HG02885 (cell line): ENCODE measurements around the gene NLRP6.
"Not testable (repeated sequence)": the region's sequence is repeated elsewhere in the genome, so short reads cannot be mapped to it uniquely, and the experiment has no call there.

Experiments used
- ATAC-seq: cut with Tn5 transposase; IDR thresholded peaks from one replicate; pipeline ENCODE4 v1.9.1; 2021; ENCODE audit warnings: mild to moderate bottlenecking; ENCODE audit not compliant: unreplicated experiment, poor library complexity

Gene NLRP6

DNA sequence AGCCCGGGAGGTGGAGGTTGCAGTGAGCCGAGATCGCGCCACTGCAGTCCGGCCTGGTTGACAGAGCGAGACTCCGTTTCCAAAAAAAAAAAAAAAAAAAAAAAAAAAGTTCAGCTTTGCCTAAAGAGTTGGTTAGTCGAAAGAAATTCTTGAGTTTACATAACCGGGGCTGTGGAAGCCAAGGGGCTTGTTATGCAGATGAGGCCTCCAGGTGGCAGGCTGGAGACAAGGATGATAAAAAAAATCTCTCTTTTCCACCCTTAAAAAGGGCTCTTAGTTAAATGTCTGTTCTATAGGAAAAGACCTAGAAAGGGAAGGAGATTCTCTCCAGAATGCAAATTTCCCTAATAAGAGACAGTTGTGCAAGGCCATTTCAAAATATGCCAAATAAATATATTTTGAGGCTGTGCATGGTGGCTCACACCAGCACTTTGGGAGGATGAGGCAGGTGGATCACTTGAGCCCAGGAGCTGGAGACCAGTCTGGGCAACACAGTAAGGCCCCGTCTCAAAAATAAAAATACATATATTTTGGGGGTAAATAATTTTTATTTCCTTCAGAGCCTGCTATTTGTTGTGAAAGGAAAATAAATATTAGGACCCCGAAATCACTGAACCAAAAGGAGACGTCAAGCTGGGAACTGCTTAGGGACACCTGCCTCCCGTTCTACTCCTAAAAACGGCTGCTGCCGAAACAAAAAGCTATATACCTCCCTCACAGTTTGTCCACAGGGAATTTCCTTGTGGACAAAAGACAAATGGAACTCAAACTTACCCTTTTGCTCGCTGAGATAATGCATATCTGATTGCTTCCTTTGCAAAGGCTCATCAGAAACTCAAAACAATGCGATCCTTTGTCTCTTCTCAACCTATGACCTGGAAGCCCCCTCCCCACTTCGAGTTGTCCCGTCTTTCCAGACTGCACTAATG, 27.0 kb downstream of the NLRP6 start:
- ATAC-seq, result no peak

DNA sequence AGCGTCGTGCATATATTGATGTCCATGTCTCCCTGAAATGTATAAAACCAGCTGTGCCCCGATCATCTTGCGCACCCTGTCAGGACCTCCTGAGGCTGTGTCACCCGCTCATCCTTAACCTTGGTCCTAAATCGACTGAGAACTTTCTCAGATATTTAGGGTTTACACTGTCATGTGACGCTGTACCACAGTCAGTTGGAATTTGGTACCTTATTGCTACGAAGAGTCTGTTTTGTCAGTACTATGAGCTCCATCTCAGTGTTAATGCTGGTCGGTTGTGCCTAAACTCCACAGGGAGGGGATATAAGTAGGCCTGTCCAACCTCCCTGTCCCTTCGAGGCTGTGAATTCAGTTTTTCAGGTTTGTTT, 27.6 kb downstream of the NLRP6 start:
- no peak for ATAC-seq

DNA sequence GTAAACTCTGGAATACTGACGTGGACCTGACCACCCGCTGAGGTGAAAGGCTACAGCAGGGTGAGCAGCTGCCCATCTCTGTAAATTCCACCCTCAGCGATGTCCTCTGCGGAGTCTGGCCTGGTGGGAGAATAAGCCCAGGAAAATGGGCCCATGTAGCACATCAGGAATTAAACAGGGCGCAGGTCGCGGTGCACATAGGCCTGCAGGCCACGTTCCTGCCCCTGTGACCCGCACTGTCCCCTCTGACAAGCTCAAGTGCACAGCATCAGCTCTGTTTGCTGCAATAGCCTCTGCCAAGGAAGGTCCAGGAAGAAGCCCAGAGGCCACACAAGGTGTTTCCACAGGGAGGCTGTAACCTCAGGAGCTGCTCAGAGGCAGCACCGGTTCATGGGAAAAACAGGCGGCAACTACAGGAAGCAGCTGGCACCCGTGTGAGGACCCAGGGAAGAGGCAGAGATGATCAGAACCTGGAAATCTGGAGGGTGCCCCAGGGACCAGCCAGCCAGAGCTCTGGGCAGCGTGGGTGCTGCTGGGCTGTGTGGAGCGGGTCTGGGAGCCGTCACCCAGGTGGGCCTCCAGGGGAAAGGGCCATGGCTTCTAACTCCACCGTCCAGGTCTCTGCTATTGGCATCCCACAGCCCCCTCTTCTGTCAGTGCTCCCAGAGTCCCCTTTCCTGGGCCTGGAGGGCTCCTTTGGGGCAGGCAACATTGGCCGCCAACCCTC, 28.6 kb downstream of the NLRP6 start:
- ATAC-seq, result no peak

DNA sequence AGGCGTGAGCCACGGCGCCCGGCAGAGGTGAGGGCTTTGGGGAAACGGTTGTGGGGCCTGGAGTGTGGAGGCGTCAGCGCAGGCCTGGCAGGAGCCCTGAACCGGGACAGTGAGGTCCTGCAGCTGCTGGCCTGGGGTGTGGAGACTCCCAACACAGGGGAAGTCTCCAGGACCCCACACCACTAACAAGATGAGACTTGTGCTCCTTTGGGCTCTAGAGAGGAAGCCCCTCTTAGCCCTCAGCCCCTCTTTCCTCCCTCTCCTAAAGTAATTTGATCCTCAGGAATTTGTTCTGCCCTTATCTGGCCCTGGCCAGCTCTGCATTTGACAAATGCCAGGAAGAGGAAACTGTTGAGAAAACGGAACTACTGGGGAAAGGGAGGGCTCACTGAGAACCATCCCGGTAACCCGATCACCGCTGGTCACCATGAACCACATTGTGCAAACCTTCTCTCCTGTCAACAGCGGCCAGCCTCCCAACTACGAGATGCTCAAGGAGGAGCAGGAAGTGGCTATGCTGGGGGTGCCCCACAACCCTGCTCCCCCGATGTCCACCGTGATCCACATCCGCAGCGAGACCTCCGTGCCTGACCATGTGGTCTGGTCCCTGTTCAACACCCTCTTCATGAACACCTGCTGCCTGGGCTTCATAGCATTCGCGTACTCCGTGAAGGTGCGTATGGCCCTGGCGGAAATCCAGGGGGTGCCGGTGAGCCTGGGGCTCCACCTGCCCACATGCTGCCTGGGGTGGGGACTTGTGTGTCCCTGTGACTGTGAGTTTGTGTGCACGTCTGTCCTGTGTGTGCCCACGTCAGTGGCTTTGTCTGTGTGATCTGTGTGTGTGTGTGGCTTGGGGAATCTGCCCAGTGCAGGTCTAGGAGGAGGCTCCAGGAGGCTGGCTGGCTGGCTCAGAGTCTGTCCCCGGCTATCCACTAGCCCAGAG, 29.8 kb downstream of the NLRP6 start, which contains the start of gene IFITM2:
IFITM2 (plus strand) TSS at position 51 of the 943 bp plus-strand sequence; CDS start at position 428, 377 bp downstream.
- ATAC-seq, result not testable (repeated sequence)

DNA sequence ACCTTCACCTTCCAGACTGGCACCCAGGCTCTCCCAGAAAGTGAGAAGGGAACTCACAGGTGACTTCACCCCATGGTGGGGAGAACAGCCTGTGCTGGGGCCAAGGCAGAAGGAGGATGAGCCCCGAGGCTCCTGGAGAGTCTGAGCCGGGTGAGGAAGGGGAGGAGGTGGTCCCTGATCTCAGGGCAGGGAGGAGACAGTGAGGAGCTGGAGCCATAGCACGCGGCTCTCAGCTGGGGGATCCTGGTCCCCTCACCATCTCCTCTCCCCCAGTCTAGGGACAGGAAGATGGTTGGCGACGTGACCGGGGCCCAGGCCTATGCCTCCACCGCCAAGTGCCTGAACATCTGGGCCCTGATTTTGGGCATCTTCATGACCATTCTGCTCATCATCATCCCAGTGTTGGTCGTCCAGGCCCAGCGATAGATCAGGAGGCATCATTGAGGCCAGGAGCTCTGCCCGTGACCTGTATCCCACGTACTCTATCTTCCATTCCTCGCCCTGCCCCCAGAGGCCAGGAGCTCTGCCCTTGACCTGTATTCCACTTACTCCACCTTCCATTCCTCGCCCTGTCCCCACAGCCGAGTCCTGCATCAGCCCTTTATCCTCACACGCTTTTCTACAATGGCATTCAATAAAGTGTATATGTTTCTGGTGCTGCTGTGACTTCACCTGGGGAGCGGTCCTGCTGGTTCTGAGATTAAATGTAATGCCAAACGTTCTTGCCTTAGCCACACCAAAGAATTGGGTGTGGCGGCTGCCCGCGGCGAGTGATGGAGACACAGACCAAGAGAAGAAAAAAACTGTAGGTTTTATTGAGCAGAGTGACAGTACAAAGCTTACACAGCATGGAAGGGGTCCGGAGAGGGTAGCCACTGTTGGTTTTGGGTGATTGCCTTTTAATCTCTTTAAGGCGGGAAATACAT, 30.8 kb downstream of the NLRP6 start:
- ATAC-seq, result not testable (repeated sequence)

DNA sequence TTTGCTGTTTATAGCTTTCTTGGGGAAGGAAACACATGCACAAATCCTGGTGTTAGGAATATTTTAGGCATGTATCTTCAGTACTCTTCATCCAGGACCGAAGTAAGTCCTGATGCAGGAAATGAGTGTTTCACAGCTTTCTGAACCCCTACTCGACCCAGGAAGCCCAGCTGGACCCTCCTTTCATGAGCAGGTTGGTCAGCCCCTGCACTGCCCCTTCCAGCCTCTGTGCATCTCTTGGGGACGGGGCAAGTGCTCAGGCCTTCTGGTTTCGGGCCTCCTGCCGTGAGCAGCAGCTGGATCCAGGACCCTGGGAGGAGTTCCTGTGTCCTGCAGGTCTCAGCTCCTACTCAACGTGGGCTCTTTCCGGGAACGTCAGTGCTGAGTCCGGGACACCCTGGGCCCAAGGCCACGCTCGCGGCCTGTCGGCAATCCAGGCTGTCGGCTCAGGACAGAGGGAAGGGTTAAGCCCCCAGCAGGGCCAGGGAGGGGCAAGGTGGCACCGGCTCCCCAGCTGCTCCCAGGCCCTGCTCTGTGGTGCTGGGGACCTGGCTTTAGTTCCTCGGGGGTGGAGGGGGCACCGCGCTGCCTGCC, 31.9 kb downstream of the NLRP6 start:
- not testable (repeated sequence) for ATAC-seq

DNA sequence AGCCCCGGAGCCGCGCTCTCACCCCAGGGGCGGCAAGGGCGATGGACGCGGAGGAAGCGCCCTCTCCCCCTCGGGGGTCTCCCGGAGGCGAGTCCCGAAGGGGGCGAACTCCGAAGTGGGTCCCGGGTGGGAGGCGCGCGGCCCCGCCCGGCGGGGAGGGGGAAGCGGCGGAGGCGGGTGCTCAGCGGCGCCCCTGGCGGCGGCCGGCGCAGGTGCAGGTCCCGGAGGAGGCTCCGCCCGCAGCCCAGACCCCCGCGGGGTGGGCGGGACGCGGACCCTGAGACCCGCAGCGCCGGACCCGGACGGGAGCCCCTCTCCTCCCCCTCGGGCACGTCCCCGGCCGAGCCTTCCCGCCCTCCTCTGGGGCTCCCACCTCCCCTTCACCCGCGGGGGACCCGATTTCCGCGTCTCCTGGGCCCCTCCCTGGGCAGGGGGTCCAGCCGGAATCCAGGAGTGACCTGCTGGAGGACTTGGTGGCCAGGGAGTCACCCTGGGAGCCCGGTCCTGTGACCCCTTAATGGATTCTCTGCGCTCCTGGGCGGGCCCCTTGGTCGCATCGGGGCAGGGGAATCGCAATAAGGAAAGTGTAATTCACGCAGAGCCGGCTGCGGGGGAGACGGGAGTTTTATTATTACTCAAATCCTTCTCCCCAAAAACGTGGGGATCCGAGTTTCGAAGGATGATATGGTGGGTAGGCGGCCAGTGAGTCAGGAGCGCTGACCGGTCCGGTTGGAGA, 33.0 kb downstream of the NLRP6 start:
- ATAC-seq, result peak; percentile 46

DNA sequence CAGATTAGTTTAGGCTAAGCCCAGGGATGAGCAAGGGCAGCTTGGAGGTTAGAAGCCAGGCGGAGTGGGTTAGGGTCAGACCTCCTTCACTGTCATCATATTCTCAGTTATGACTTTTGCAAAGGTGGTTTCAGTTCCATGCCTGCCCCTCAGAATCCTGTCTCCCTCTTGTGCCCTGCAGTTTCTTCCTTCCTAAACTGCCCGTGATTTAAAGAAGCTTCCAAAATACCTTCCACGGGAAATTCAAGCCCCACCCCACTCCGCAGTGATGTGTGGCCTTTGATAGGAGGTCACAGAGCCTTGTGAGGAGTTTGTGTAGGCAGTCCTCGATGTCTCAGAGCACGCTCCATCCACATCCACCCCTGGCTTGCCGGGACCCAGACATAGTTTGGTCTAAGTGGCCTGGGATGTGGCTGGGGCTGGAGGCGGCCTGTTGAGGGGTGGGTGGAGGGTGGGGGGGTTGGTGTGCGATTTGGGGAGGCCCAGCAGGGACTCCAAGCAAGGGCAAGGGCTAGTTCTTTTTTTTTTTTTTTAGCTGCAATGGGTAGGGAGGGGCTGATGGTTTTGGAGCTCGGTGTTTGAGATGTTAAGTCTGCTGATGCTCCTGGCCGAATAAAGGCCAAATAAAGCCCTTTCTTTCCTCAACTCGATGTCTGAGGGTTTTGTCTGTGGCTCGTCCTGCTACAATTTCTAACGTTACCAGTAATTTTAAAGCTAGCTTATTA, 34.0 kb downstream of the NLRP6 start:
- ATAC-seq, result no peak

DNA sequence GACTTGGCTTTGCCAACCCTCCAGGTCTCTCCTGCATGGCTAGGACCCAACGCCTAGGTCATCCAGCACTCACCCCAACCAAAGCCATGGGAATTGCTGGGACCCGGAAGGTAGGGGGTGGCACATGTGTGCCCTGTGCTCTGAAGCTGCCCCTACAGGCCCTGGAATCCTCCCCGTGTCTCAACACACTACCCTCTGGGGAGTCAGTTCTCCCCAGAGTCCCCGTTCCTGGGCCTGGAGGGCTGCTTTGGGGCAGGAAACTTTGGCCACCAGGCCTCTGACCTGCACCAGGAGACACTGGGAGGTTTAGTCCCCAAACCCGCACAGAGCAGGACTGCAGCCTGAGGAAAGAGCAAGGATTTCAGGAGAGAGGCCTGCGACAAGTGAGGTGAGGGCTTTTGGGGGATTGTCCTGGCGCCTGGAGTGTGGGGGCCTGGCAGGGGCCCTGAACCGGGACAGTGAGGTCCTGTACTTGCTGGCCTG, 35.1 kb downstream of the NLRP6 start:
- no peak for ATAC-seq

DNA sequence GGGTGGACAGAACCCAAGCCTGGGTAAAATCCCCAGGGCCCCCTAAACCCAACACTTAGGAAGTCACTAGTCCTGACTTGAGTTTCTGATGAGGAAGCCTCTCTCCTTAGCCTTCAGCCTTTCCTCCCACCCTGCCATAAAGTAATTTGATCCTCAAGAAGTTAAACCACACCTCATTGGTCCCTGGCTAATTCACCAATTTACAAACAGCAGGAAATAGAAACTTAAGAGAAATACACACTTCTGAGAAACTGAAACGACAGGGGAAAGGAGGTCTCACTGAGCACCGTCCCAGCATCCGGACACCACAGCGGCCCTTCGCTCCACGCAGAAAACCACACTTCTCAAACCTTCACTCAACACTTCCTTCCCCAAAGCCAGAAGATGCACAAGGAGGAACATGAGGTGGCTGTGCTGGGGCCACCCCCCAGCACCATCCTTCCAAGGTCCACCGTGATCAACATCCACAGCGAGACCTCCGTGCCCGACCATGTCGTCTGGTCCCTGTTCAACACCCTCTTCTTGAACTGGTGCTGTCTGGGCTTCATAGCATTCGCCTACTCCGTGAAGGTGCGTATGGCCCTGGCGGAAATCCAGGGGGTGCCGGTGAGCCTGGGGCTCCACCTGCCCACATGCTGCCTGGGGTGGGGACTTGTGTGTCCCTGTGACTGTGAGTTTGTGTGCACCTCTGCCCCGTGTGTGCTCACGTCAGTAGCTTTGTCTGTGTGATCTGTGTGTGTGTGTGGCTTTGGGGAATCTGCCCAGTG, 35.8 kb downstream of the NLRP6 start, which contains the start of gene IFITM1:
IFITM1 (plus strand) TSS at position 254 of the 767 bp plus-strand sequence; CDS start at position 385, 131 bp downstream.
- peak; percentile 34 for ATAC-seq

DNA sequence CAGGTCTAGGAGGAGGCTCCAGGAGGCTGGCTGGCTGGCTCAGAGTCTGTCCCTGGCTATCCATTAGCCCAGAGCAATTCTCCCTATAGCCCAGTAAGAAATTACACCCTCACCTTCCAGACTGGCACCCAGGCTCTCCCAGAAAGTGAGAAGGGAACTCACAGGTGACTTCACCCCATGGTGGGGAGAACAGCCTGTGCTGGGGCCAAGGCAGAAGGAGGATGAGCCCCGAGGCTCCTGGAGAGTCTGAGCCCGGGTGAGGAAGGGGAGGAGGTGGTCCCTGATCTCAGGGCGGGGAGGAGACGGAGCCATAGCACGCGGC, 36.3 kb downstream of the NLRP6 start:
- ATAC-seq, result not testable (repeated sequence)

DNA sequence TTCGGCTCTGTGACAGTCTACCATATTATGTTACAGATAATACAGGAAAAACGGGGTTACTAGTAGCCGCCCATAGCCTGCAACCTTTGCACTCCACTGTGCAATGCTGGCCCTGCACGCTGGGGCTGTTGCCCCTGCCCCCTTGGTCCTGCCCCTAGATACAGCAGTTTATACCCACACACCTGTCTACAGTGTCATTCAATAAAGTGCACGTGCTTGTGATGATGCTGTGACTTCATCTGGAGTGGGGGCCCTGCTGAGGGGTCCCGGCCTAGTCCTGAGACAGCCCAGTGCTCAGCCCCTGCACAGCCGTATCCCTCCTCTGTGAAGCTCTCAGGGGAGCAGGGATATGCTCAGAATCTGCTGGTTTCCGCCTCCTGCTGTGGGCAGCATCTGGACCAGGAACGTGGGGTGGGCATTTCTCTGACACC, 36.9 kb downstream of the NLRP6 start:
- ATAC-seq, result no peak

DNA sequence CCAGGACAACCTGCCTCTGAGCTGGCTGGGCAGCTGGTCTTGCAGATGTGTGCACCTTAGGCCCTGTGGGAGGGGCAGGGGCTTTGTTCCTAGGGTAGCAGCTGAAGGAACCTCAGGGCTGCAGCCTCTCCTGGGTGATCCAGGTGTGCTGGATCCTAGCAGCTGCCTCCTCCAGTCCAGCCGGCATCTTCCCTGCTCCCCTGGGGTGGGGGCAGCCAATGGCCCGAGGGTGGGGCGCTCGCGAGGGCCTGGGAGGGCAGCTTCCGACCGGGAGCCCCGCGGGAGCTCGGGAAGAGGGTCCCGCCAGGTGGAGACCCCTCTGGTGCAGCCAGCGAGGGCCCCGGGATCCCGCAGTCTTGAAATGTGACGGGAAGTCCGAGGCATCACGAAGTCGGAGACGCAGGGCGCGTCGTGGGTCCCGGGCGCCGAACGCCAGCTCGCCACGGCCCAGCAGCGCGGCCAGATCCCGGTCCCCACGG, 37.3 kb downstream of the NLRP6 start:
- ATAC-seq, result no peak

DNA sequence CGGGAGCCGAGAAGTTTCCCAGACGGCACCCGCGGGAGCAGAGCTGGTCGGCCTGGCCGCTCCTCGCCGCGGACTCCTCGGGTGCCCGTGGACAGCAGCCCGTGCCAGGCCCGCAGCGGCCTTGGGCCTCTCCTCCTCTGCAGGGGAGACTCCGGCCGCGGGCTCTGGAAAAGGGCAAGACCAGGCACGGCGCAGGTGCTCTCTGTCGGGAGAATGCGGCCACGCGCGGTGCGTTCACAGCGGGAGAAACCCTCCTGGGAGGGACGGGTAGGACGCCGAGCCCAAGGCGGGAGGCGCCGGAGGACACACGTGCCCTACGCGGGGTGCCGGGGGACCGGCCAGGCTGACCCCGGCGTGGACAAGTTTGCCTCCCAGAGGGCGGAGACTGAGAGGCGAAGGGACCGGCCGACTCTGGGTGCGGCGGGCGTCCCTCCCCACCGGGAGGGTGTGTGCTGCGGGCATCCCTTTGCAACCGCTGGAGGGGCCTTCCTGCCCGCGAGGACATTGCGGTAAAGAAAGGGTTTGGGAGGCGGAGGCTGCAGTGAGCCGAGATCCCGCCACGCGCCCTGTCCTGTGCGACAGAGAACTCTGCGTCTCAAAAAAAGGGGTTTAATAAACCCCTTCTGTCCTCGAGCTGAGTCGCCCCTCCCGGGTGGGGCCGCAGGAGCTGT, 38.0 kb downstream of the NLRP6 start:
- ATAC-seq, result no peak

DNA sequence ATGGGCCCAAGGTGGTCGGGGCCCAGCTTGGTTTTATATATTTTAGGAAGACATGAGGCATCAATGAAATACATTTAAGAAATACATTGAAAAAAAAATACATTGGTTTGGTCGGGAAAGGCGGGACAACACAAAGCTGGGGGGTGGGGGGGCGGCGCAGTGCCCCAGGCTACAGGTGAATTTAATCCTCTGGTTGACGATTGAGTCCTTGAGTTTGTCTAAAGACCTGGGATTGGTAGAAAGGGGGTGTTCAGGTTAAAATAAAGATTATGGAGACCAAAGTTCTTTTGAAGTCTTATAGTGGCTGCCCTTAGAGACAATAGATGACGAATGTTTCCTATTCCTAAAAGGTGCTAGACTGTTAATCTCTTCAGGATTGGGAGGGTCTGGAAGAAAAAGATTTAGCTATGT, 38.7 kb downstream of the NLRP6 start:
- no peak for ATAC-seq
